GM10248 (cell line): Measurements from ENCODE around the gene DDX6.
"Not testable (repeated sequence)": the region's sequence is repeated elsewhere in the genome, so short reads cannot be mapped to it uniquely, and the experiment has no call there.

Experiments used
- CTCF ChIA-PET: fragments of 300-600 bp; sonication (Branson Sonifier 250); formaldehyde crosslinking; extraction: SDS; loops from one replicate; lab custom pipeline; 2021; ENCODE audit warnings: antibody characterized with exemption; lab: Yijun Ruan, JAX
- POLR2A ChIA-PET: fragments of 350-650 bp; sonication (Branson Sonifier 250); formaldehyde crosslinking; extraction: SDS; loops from one replicate; lab custom pipeline; 2020; ENCODE audit warnings: antibody characterized with exemption; lab: Yijun Ruan, JAX
- DNase-seq: peaks from one replicate; pipeline ENCODE4 v3.0.0; 2012; ENCODE audit errors: extremely low spot score
- CTCF ChIP-seq: IDR thresholded peaks from 2 replicates; pipeline ENCODE4 v1.5.1; 2012; ENCODE audit warnings: mild to moderate bottlenecking, low read depth; ENCODE audit errors: extremely low read depth, missing control alignments, control extremely low read depth

Gene DDX6

GRCh38 chr11:118766035-118766434, 24.9 kb downstream of the DDX6 start:
- no peak for DNase-seq
- ChIA-PET POLR2A (interaction anchor here (0.6 kb wide), 1 partner anchor 12 kb away, joined by 4 read pairs; no protein-coding TSS in a partner anchor), CTCF (interaction anchor here (0.9 to 1.4 kb wide), 2 partner anchors 10 to 76 kb away, joined by 4 read pairs; no protein-coding TSS in a partner anchor)
- no peak for TF ChIP-seq CTCF

GRCh38 chr11:118765095-118765691, 25.8 kb downstream of the DDX6 start:
- CTCF ChIA-PET = interaction anchor here (0.6 kb wide), 1 partner anchor 372 kb away, joined by 3 read pairs; no protein-coding TSS in a partner anchor
- DNase-seq, POLR2A ChIA-PET: not testable (repeated sequence)

DNA sequence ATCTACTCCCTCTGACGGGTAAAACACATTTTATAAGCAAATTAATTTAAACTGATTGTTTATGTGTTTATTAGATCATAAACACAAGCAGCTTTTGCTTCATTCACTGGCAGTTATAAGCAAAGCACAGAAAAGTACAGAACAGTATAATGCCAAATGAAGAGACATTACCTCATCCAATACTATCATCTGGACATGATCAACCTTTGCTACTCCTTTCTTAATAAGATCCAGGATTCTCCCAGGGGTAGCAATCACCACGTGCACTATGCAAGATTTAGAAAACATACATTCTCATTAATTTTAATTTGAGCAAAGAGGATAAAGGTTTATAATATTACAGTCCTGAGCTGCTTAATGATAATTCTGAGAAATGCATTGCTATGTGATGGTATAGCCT, 27.9 kb downstream of the DDX6 start:
- DNase-seq = no peak
- TF ChIP-seq CTCF = no peak
- ChIA-PET CTCF (interaction anchor here (0.9 to 1.5 kb wide), 2 partner anchors 73 to 167 kb away, joined by 3 to 6 read pairs; no protein-coding TSS in a partner anchor), POLR2A (interaction anchor here (0.6 kb wide), 1 partner anchor 24 kb away, joined by 3 read pairs; no protein-coding TSS in a partner anchor)

DNA sequence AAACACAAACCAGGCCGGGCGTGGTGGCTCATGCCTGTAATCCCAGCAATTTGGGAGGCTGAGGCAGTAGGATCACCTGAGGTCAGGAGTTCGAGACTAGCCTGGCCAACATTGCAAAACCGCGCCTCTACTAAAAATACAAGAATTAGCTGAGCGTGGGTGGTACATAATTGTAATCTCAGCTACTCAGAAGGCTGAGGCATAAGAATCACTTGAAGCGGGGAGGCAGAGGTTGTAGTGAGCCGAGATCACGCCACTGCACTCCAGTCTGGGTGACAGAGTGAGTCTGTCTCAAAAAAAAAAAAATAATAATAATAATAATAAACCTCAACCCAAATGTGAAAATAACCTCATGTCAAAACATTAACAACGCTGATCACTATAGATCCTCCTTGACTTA, 29.0 kb downstream of the DDX6 start:
- CTCF ChIA-PET = interaction anchor here (1.0 kb wide), 1 partner anchor 72 kb away, joined by 3 read pairs; no protein-coding TSS in a partner anchor
- not testable (repeated sequence) for DNase-seq
- POLR2A ChIA-PET = interaction anchor here (0.7 kb wide), 1 partner anchor 67 kb away, joined by 3 read pairs; no protein-coding TSS in a partner anchor

GRCh38 chr11:118757876-118758399, 33.0 kb downstream of the DDX6 start:
- no peak for DNase-seq
- no peak for TF ChIP-seq CTCF
- POLR2A ChIA-PET = interaction anchor here (0.7 kb wide), 1 partner anchor 16 kb away, joined by 3 read pairs; no protein-coding TSS in a partner anchor
- CTCF ChIA-PET = interaction anchor here (2.5 kb wide), 1 partner anchor 68 kb away, joined by 6 read pairs; no protein-coding TSS in a partner anchor

DNA sequence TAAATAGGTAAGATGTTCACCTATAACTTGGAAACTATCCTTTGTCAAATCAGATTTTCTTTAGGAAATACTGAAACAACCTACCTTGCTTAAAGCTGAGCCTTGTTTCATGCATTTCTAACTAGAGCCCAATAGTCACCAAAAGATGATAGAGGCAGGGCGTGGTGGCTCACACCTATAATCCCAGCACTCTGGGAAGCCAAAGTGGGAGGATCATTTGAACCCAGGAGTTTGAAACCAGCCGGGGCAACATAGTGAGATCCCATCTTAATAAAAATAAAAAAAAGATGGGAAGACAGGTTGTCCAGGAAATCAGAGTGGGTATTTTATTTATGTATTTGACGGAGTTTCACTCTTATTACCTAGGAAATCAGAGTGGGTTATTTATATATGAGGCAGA, 38.3 kb downstream of the DDX6 start:
- ChIA-PET POLR2A (no interaction called here), CTCF (no interaction called here)
- no peak for DNase-seq
- TF ChIP-seq CTCF = no peak

- no peak for TF ChIP-seq CTCF
- ChIA-PET POLR2A (no interaction called here), CTCF (interaction anchor here (2.5 kb wide), 1 partner anchor 60 kb away, joined by 10 read pairs; no protein-coding TSS in a partner anchor)
These were observed 41.5 kb downstream of the DDX6 start for GRCh38 chr11:118749429-118749828.

More at GRCh38 chr11:118749429-118749828, 41.5 kb downstream of the DDX6 start:
- no peak for DNase-seq
